Measurements from ENCODE around the gene TMA7B. TPM values are rescaled to one million over a fixed set of nuclear protein-coding genes. Genes with fewer than 3 reads are reported as not detected.
"Not testable (repeated sequence)": the region's sequence is repeated elsewhere in the genome, so short reads cannot be mapped to it uniquely, and the experiment has no call there.

Gene TMA7B
- total RNA-seq, 2 donors from 2014 or later, result 0.29 TPM; not detected in 1

- intact Hi-C loops (cut with DNase I), result no loop called here
- DNase-seq (ENCODE audit: low spot score), result no peak
Observed at GRCh38 chr22:39972641-39973040, 12.4 kb downstream of the TMA7B start.

GRCh38 chr22:39973656-39974055 is 13.5 kb downstream of the TMA7B start:
- no peak for DNase-seq (ENCODE audit: low spot score)
- intact Hi-C loops (cut with DNase I), result no loop called here

- intact Hi-C loops (cut with DNase I), result no loop called here
- no peak for DNase-seq (ENCODE audit: low spot score)
Observed at GRCh38 chr22:39974065-39974464, 13.9 kb downstream of the TMA7B start.

GRCh38 chr22:39979048-39979447 is 18.9 kb downstream of the TMA7B start:
- DNase-seq (ENCODE audit: low spot score), result no peak
- intact Hi-C loops (cut with DNase I), result no loop called here

GRCh38 chr22:39979458-39979857 is 19.3 kb downstream of the TMA7B start:
- intact Hi-C loops (cut with DNase I), result no loop called here
- DNase-seq (ENCODE audit: low spot score), result no peak

- DNase-seq (ENCODE audit: low spot score), result no peak
- intact Hi-C loops (cut with DNase I), result no loop called here
Observed at GRCh38 chr22:39980596-39980995, 20.4 kb downstream of the TMA7B start.

GRCh38 chr22:39983346-39983745 is 23.1 kb downstream of the TMA7B start:
- intact Hi-C loops (cut with DNase I), result no loop called here
- no peak for DNase-seq (ENCODE audit: low spot score)

- DNase-seq (ENCODE audit: low spot score), result no peak
Observed at GRCh38 chr22:39984006-39984405, 23.8 kb downstream of the TMA7B start.

GRCh38 chr22:39984746-39985145 is 24.5 kb downstream of the TMA7B start:
- intact Hi-C loops (cut with DNase I), result no loop called here
- DNase-seq (ENCODE audit: low spot score), result no peak

More at GRCh38 chr22:39984006-39984405, 23.8 kb downstream of the TMA7B start:
- intact Hi-C loops (cut with DNase I), result no loop called here

GRCh38 chr22:39985383-39986035 is 25.3 kb downstream of the TMA7B start:
- no peak for DNase-seq (ENCODE audit: low spot score)
- intact Hi-C loops (cut with DNase I), result no loop called here

- intact Hi-C loops (cut with DNase I), result no loop called here
- DNase-seq (ENCODE audit: low spot score), result no peak
Observed at GRCh38 chr22:39988386-39989114, 28.4 kb downstream of the TMA7B start.

- DNase-seq (ENCODE audit: low spot score), result no peak
- intact Hi-C loops (cut with DNase I), result no loop called here
Observed at GRCh38 chr22:39989633-39990032, 29.4 kb downstream of the TMA7B start.

GRCh38 chr22:39990686-39991085 is 30.5 kb downstream of the TMA7B start:
- DNase-seq (ENCODE audit: low spot score), result no peak
- intact Hi-C loops (cut with DNase I), result no loop called here

GRCh38 chr22:39991159-39991860 is 31.1 kb downstream of the TMA7B start:
- peak; percentile 22 for DNase-seq (ENCODE audit: low spot score)
- intact Hi-C loops (cut with DNase I), result no loop called here

- intact Hi-C loops (cut with DNase I), result no loop called here
- DNase-seq (ENCODE audit: low spot score), result no peak
Observed at GRCh38 chr22:39992088-39992826, 32.1 kb downstream of the TMA7B start.

- DNase-seq (ENCODE audit: low spot score); intact Hi-C loops (cut with DNase I): not testable (repeated sequence)
Observed at GRCh38 chr22:39992894-39993293, 32.7 kb downstream of the TMA7B start.

- intact Hi-C loops (cut with DNase I), result no loop called here
- no peak for DNase-seq (ENCODE audit: low spot score)
Observed at GRCh38 chr22:39994041-39994565, 33.9 kb downstream of the TMA7B start.

- intact Hi-C loops (cut with DNase I), result no loop called here
- no peak for DNase-seq (ENCODE audit: low spot score)
Observed at GRCh38 chr22:39994566-39995392, 34.6 kb downstream of the TMA7B start, which contains the start of gene FAM83F. FAM83F (plus strand) TSS chr22:39994954; CDS start chr22:39995043, 89 bp downstream.

Data from posterior vena cava (tissue), 2 donors.